ENCODE measurements around the gene TENT4A.

DNA sequence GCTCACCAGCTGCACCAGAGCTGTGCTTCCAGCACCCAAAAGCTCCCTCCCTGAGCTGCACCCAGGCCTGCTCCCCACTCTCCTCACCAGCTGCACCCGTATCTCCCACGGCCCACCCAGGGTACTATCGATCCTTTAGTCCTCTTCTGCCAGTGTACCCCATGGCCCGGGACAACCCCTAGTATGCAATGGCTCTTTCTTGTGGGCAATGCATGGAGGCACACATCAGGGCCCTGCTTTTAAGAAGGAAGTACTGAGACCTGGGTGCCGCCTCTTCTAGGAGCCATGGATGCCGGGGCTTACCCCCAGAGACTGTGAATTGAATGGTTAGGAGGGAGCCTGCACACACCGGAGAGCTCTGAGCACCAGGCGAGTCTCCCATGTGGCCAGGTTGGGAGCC is 49.5 kb downstream of the TENT4A start:
- TF ChIP-seq THRA (CRISPR knock-in tag; IDR thresholded peaks at IDR 0.05; ENCODE audit: borderline replicate concordance), result no peak
- TF ChIP-seq EZH2 (conservative IDR thresholded peaks at IDR 0.05; ENCODE audit: low read depth, low read length), result no peak
- no peak for TF ChIP-seq NCOA2 (CRISPR knock-in tag; IDR thresholded peaks at IDR 0.05)
- TF ChIP-seq ZBTB7A (CRISPR knock-in tag; IDR thresholded peaks at IDR 0.05), result no peak
- TF ChIP-seq ATF1 (CRISPR knock-in tag; IDR thresholded peaks at IDR 0.05), result no peak
- no peak for TF ChIP-seq NFIC (IDR thresholded peaks at IDR 0.05; ENCODE audit: low read length)
- TF ChIP-seq NR3C1 (CRISPR knock-in tag; IDR thresholded peaks at IDR 0.05), result no peak
- no peak for TF ChIP-seq ISX (CRISPR knock-in tag; conservative IDR thresholded peaks at IDR 0.05)
- TF ChIP-seq, protein P1, sequence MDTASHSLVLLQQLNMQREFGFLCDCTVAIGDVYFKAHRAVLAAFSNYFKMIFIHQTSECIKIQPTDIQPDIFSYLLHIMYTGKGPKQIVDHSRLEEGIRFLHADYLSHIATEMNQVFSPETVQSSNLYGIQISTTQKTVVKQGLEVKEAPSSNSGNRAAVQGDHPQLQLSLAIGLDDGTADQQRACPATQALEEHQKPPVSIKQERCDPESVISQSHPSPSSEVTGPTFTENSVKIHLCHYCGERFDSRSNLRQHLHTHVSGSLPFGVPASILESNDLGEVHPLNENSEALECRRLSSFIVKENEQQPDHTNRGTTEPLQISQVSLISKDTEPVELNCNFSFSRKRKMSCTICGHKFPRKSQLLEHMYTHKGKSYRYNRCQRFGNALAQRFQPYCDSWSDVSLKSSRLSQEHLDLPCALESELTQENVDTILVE (CRISPR knock-in tag; IDR thresholded peaks at IDR 0.05), result no peak
- TF ChIP-seq ZNF296 (CRISPR knock-in tag; conservative IDR thresholded peaks at IDR 0.05), result no peak
- TF ChIP-seq KAT7 (CRISPR knock-in tag; IDR thresholded peaks at IDR 0.05; ENCODE audit: borderline replicate concordance), result no peak
- no peak for TF ChIP-seq SKIL (CRISPR knock-in tag; IDR thresholded peaks at IDR 0.05; ENCODE audit: borderline replicate concordance)
- TF ChIP-seq SIN3B (IDR thresholded peaks at IDR 0.05; ENCODE audit: low read length), result no peak

Measured in HepG2 (cell line).